ENCODE results near the gene ACAD11. TPM values are rescaled to one million over a fixed set of nuclear protein-coding genes. Genes with fewer than 3 reads are reported as not detected.

ACAD11 gene
- total RNA-seq, 6 donors from 2014 or later: 15.8 to 50.3 (median 19.5) TPM

- H3K9me3 ChIP-seq: no peaks in the 10 kb centered on the region
- WGBS, 2 donors: 92 to 93% methylated on average over 2 of the region's 2 CpGs
Observed at GRCh38 chr3:132544130-132544529, 115.5 kb downstream of the ACAD11 start.

DNA sequence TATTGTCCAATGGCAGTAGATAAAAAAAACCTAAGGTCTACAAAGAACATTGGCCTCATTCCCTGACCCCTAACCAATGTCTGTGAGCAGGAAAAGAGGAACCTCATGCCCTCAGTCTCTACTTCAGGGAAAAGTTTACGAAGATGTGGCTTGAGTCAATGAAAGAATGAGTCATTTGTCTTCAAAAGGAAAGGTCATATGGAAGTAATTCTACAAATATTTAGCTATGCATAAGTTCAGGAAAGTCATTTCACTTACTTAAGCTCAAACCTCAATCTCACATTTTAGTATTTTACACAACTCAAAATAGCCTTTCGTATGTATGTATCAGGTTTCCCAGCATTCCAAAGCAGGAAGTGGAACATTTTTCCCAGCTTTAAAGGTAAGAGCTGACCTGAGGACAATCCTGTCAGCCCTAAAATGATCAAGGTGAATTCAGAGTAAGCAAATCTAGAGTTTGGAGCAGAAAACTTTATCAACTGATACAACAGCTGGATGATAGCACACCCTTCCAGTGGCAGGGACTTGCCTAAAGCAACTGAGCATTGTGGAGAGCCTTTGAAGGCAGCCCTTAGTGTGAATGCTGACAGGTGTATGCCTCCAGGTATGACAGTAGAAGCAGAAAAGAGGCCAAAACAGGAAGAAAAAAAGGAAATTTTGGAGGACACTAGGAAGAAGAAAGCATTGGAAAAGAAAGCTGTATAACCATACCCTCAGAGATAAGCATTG is 116.4 kb downstream of the ACAD11 start:
- no peaks in the 10 kb centered on the region for H3K9me3 ChIP-seq
- TF ChIP-seq POLR2AphosphoS5 (IDR thresholded peaks at IDR 0.05): no peak
- TF ChIP-seq EP300 (IDR thresholded peaks at IDR 0.05): peak in 1 of 4 donors; percentile 45
- no peak for TF ChIP-seq POLR2A (IDR thresholded peaks at IDR 0.05)
- TF ChIP-seq, protein P1, sequence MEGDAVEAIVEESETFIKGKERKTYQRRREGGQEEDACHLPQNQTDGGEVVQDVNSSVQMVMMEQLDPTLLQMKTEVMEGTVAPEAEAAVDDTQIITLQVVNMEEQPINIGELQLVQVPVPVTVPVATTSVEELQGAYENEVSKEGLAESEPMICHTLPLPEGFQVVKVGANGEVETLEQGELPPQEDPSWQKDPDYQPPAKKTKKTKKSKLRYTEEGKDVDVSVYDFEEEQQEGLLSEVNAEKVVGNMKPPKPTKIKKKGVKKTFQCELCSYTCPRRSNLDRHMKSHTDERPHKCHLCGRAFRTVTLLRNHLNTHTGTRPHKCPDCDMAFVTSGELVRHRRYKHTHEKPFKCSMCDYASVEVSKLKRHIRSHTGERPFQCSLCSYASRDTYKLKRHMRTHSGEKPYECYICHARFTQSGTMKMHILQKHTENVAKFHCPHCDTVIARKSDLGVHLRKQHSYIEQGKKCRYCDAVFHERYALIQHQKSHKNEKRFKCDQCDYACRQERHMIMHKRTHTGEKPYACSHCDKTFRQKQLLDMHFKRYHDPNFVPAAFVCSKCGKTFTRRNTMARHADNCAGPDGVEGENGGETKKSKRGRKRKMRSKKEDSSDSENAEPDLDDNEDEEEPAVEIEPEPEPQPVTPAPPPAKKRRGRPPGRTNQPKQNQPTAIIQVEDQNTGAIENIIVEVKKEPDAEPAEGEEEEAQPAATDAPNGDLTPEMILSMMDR (IDR thresholded peaks at IDR 0.05): no peak
- peak overlapping the region in 2 of 4 donors; percentile 26 to 63 for H3K27ac ChIP-seq
- DNase-seq: no peak
- peak in 1 of 2 donors; percentile 82 for ATAC-seq (ENCODE audit: low FRiP score in 2 of 2)
- 51 to 61% methylated on average over 2 of the region's 2 CpGs for WGBS, 2 donors
- H3K4me3 ChIP-seq: no peak overlapping the region
- H3K4me1 ChIP-seq: peaks cover 0 to 6% (median 0%) of the 10 kb centered on the region in 4 donors
- peaks cover 6 to 35% (median 13%) of the 10 kb centered on the region in 4 donors for H3K36me3 ChIP-seq
- H3K27me3 ChIP-seq: no peaks in the 10 kb centered on the region

More at GRCh38 chr3:132544130-132544529, 115.5 kb downstream of the ACAD11 start:
- peaks cover 0 to 6% (median 0%) of the 10 kb centered on the region in 4 donors for H3K4me1 ChIP-seq
- DNase-seq (no peak), ATAC-seq (ENCODE audit: low FRiP score in 2 of 2) (no peak)
- no peak for TF ChIP-seq EP300 (IDR thresholded peaks at IDR 0.05)
- TF ChIP-seq POLR2A (IDR thresholded peaks at IDR 0.05): no peak
- TF ChIP-seq, protein P1 (IDR thresholded peaks at IDR 0.05): no peak
- no peak for TF ChIP-seq POLR2AphosphoS5 (IDR thresholded peaks at IDR 0.05)
- peaks cover 0 to 27% (median 8%) of the 10 kb centered on the region in 4 donors for H3K36me3 ChIP-seq
- H3K27ac ChIP-seq: no peak overlapping the region
- no peaks in the 10 kb centered on the region for H3K27me3 ChIP-seq
- no peak overlapping the region for H3K4me3 ChIP-seq

GRCh38 chr3:132542577-132542976 is 117.0 kb downstream of the ACAD11 start:
- 55 to 61% methylated on average over 2 of the region's 2 CpGs for WGBS, 2 donors

DNA sequence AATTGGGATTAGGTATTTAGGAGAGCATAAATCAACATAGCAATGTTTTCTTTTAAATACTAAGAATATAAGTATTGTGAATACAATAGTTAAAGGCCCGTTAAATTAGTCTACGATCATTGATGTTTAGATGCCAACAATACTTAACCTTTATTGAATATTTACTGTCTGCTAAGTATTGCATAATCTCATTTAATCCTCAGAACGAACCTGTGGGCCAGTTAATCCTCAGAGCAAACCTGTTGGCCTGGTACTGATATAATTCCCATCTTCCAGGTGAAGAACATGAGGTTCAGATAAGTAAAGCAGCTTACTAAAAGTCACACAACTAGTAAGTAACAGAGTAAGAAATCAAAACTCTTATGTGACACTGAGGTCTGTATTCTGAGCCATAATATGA is 119.9 kb downstream of the ACAD11 start:
- Histone ChIP-seq H3K9me3 (no peaks in the 10 kb centered on the region), H3K4me3 (no peak overlapping the region), H3K4me1 (peaks cover 0 to 6% (median 3%) of the 10 kb centered on the region in 4 donors), H3K27ac (no peak overlapping the region), H3K27me3 (no peaks in the 10 kb centered on the region), H3K36me3 (peaks cover 6 to 49% (median 21%) of the 10 kb centered on the region in 4 donors)
- no peak for DNase-seq
- ATAC-seq (ENCODE audit: low FRiP score in 2 of 2): no peak
- WGBS, 2 donors: 49 to 70% methylated on average over 3 of the region's 3 CpGs
- TF ChIP-seq EP300 (IDR thresholded peaks at IDR 0.05) (no peak), POLR2A (IDR thresholded peaks at IDR 0.05) (no peak)
- TF ChIP-seq, protein P1 (IDR thresholded peaks at IDR 0.05): no peak

More at GRCh38 chr3:132542577-132542976, 117.0 kb downstream of the ACAD11 start:
- no peak for DNase-seq
- Histone ChIP-seq H3K27me3 (no peaks in the 10 kb centered on the region), H3K9me3 (no peaks in the 10 kb centered on the region), H3K27ac (no peak overlapping the region), H3K36me3 (peaks cover 6 to 41% (median 17%) of the 10 kb centered on the region in 4 donors), H3K4me3 (no peak overlapping the region), H3K4me1 (peaks cover 0 to 6% (median 0%) of the 10 kb centered on the region in 4 donors)
- TF ChIP-seq, protein P1 (IDR thresholded peaks at IDR 0.05): no peak
- TF ChIP-seq POLR2A (IDR thresholded peaks at IDR 0.05): no peak
- TF ChIP-seq EP300 (IDR thresholded peaks at IDR 0.05): no peak
- TF ChIP-seq POLR2AphosphoS5 (IDR thresholded peaks at IDR 0.05): no peak
- ATAC-seq (ENCODE audit: low FRiP score in 2 of 2): no peak

Measured in upper lobe of left lung (tissue), 6 donors.